GM18909 (cell line): ENCODE results near the gene C2.
"Not testable (repeated sequence)": the region's sequence is repeated elsewhere in the genome, so short reads cannot be mapped to it uniquely, and the experiment has no call there.

Experiments
- ATAC-seq: cut with Tn5 transposase; IDR thresholded peaks from one replicate; pipeline ENCODE4 v1.9.1; 2021; ENCODE audit warnings: mild to moderate bottlenecking; ENCODE audit not compliant: unreplicated experiment, poor library complexity

The C2 gene

GRCh38 chr6:31919624-31920303 is 7.8 kb upstream of the C2 start:
- ATAC-seq: no peak

GRCh38 chr6:31920811-31921210 is 6.7 kb upstream of the C2 start:
- ATAC-seq: no peak

GRCh38 chr6:31922942-31923341 is 4.6 kb upstream of the C2 start:
- ATAC-seq: no peak

- no peak for ATAC-seq
Observed at GRCh38 chr6:31927863-31928671, 550 bp downstream of the C2 start.

GRCh38 chr6:31928672-31928939 is 1.1 kb downstream of the C2 start:
- ATAC-seq: no peak

GRCh38 chr6:31930962-31931361 is 3.4 kb downstream of the C2 start:
- no peak for ATAC-seq

- ATAC-seq: not testable (repeated sequence)
Observed at GRCh38 chr6:31932137-31932536, 4.6 kb downstream of the C2 start.

- ATAC-seq: no peak
Observed at GRCh38 chr6:31933537-31933936, 6.0 kb downstream of the C2 start.

- ATAC-seq: no peak
Observed at GRCh38 chr6:31935021-31935420, 7.5 kb downstream of the C2 start.

- no peak for ATAC-seq
Observed at GRCh38 chr6:31935823-31936222, 8.3 kb downstream of the C2 start.

GRCh38 chr6:31940256-31940664 is 12.7 kb downstream of the C2 start:
- no peak for ATAC-seq

- no peak for ATAC-seq
Observed at GRCh38 chr6:31943742-31944141, 16.2 kb downstream of the C2 start.

GRCh38 chr6:31945154-31945506 is 17.6 kb downstream of the C2 start:
- no peak for ATAC-seq

GRCh38 chr6:31945507-31946369 is 18.2 kb downstream of the C2 start, which contains the start of gene CFB:
Gene CFB, plus strand, starts transcription at chr6:31946095. Its CDS starts 127 bp downstream, at chr6:31946222.
- ATAC-seq: no peak

GRCh38 chr6:31946370-31946885 is 18.9 kb downstream of the C2 start:
- ATAC-seq: no peak

- ATAC-seq: no peak
Observed at GRCh38 chr6:31947070-31947675, 19.7 kb downstream of the C2 start.

GRCh38 chr6:31947864-31948263 is 20.3 kb downstream of the C2 start:
- no peak for ATAC-seq

GRCh38 chr6:31948306-31948705 is 20.8 kb downstream of the C2 start:
- ATAC-seq: no peak

GRCh38 chr6:31948753-31949413 is 21.4 kb downstream of the C2 start:
- ATAC-seq: no peak

- ATAC-seq: no peak
Observed at GRCh38 chr6:31949926-31950548, 22.5 kb downstream of the C2 start.
